HG02870 (cell line): ENCODE measurements around the gene GPANK1.

ENCODE experiments used
- ATAC-seq: cut with Tn5 transposase; IDR thresholded peaks from one replicate; pipeline ENCODE4 v1.9.1; 2021; ENCODE audit warnings: mild to moderate bottlenecking, moderate library complexity; ENCODE audit not compliant: unreplicated experiment

GPANK1 gene

DNA sequence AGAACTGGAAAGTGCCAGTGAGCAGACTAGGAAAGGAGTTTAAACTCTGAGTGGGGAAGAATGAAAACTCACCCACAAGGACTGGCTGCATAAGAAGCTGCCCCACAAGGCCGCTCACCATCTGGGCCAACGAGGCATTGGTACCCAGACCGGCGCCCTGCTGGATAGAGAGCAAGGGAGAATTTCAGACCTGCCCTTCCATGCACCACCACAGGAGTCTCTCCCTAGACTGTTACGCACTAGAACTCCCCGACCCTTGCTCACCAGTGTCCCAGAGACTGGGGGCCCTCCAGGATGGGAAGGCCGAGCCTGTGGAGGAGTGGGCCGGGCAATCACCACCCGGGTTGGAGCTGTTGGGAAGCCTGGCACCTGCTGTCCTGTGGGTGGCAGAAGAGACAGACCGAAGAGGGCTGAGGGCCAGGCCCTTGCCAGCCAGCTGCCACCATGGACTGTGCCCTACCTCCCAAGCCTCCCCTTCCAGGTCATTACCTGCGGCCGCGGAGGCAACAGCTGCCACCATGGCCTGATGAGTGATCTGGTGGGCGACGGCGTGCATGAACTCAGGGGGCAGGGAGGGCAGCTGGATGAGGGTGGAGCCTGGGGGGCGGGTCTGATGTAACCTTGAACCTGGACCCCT is 20.9 kb downstream of the GPANK1 start:
- no peak for ATAC-seq

DNA sequence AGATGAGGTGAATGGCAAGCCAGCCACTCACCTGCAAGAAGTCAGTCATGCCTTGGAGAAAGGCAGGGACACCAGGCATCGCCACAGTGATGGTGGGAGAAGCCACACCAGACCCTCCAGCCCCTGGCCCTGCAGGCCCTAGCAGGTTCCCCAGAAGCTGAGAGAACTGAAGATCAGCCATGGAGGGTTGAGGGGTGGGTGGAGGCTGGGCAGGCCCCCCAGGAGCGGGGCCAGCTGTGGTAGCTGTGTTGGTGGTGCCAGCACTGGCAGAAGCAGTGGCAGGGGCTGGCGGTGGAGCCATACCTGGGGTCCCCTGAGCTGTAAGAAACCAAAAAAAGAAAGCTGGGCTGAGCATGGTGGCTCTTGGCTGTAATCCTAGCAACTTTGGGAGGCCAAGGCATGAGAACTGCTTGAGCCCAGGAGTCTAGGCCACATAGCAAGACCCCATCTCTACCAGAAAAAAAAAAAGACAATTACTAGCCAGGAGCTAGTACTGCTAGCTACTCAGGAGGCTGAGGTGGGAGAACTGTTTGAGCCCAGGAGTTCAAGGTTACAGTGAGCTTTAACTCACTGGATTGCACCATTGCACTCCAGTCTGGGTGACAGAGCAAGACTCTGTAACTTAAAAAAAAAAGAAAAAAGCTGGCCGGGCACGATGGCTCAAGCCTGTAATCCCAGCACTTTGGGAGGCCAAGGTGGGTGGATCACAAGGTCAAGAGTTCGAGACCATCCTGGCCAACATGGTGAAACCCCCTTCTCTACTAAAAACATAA is 21.8 kb downstream of the GPANK1 start:
- no peak for ATAC-seq

DNA sequence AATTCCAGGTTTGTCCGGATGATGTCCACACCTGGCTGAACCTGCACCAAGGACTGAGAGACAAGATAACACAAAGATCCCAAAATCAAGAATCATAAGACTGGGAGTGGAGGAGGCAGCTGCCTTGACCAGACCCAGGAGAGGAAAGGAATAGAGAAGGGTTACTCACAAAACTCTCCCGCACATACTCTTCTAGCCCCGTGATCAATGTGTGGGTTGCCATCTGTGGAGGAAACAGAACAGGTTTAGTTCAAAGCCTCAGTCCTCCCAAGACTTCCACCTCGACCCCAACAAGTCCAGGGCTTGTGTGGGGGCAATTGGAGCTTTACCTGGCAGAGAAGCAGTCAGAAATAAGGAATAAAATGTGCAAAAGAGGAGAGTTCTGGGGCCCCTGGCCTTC is 23.4 kb downstream of the GPANK1 start:
- no peak for ATAC-seq

- no peak for ATAC-seq
Observed at GRCh38 chr6:31640612-31641011, 24.2 kb downstream of the GPANK1 start.

DNA sequence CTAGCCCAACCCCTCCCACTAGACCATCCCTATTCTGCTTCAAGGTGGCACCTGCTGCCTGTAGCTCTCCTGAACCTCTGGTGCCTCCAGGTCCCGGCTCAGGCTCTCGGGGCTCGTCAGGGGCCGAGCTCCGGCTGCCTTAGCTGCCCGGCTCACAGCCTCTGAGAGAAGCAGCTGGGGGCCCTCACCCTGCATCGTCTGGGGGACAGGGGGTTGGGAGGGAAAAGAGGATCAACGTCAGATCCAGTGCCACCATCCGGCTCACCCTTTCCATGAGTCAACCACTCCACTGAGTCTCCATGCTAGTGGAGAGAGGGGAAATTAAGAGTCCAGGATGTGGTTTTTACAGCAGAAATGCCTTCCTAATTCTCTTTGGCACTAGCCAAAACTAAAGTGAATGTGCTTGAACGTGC is 25.3 kb downstream of the GPANK1 start:
- no peak for ATAC-seq

DNA sequence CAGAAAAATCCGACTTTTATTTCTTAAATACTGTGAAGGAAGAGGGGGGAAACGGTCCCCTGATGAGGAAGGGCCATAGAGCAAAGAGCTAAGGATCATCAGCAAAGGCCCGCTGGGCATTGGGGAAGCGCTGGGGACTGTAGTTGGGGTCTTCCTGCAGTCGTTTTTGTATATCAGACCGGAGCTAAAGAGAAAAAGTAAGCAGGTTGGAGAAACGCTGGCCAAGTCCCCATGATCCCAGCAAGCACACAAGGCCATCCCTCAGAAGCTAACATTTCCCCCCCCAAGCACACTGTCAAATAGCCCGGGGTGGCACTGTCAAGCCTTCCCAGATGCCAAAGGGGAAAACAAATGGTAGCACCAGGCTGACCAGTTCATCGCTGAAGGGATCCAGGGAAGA is 25.8 kb downstream of the GPANK1 start:
- ATAC-seq, result no peak

DNA sequence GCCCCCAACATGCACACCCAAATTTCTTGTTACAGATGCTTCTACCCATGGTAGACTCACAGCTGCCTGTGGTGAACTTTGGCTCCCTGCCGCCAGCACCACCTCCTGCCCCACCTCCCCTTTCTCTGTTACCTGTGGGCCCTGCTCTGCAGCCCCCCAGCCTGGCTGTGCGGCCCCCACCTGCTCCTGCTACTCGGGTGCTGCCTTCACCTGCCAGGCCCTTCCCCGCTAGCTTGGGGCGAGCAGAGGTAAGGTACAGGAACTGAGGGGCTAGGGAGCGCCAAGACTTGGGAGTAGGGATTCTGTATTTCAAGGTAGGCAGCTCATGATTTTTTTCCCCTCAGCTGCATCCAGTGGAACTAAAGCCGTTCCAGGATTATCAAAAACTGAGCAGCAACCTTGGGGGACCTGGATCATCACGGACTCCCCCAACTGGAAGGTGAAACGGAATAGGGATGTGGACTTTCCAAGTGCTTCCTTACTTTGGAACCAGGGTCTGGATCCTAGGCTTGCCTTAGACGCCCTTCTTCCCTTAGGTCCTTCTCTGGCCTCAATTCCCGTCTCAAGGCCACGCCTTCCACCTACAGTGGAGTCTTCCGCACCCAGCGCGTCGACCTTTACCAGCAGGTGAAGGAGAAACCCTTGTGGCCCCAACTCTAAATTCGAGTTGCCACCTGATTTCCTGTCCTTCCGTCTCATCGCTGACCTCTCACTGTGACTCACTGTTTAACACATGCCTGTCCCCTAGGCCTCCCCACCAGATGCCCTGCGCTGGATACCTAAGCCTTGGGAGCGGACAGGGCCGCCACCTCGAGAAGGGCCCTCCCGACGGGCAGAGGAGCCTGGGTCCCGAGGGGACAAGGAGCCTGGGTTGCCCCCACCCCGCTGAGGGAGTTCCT is 27.9 kb downstream of the GPANK1 start:
- no peak for ATAC-seq

DNA sequence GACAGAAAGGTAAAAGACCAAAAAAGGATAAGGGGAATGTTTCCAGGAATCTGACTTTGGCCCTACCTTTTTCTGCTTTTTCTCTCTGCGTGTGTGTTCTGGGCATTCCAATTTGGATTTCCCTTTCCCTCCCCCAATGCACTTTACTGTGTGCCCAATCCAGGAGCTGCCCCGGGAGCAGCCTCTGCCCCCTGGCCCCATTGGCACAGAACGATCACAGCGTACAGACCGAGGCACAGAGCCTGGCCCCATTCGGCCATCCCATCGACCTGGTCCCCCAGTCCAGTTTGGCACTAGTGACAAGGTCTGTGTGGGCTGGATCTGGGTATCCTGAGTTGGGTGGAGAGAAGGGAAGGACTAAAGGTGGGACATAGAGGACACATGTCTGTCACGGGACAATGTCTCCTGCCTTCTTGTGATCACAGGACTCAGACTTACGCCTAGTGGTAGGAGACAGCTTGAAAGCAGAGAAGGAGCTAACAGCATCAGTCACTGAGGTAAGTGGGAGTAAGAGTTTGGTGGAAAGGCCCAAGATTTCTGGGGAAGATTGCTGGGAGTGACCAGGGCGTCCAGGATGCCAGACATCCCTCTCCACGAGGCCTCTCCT is 29.7 kb downstream of the GPANK1 start:
- no peak for ATAC-seq

GRCh38 chr6:31634131-31634530 is 30.7 kb downstream of the GPANK1 start:
- ATAC-seq, result no peak

- ATAC-seq, result no peak
Observed at GRCh38 chr6:31633447-31633846, 31.4 kb downstream of the GPANK1 start.

- no peak for ATAC-seq
Observed at GRCh38 chr6:31632279-31632946, 32.4 kb downstream of the GPANK1 start.

- ATAC-seq, result no peak
Observed at GRCh38 chr6:31631681-31632278, 33.0 kb downstream of the GPANK1 start.

- ATAC-seq, result no peak
Observed at GRCh38 chr6:31631209-31631608, 33.6 kb downstream of the GPANK1 start.

DNA sequence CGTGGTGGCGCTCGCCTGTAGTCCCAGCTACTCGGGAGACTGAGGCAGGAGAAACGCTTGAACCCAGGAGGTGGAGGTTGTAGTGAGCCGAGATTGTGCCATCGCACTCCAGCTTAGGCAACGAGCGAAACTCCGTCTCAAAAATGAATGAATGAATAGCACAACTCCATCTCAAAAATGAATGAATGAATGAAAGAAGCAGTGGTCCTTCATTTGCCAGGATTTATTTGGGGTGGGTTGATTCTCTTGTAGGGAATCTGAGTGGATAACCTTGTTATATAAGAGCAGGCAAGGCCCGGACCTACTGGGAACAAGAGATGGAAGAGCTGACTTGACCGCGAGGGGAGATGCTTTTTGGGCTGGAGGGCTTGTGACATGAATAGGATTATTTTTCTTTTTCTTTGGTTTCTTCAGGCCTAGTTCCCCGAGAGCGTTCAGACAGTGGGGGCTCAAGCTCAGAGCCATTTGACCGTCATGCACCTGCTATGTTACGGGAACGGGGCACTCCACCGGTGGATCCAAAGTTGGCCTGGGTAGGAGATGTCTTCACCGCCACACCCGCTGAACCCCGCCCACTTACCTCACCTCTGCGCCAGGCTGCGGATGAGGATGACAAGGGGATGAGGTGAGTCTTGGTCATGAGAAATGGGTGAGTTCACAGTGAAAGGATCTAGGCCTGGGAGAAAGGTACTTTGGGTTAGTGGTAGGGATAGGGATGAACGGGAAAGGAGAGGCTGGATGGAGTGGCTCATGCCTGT is 34.4 kb downstream of the GPANK1 start:
- ATAC-seq, result no peak

DNA sequence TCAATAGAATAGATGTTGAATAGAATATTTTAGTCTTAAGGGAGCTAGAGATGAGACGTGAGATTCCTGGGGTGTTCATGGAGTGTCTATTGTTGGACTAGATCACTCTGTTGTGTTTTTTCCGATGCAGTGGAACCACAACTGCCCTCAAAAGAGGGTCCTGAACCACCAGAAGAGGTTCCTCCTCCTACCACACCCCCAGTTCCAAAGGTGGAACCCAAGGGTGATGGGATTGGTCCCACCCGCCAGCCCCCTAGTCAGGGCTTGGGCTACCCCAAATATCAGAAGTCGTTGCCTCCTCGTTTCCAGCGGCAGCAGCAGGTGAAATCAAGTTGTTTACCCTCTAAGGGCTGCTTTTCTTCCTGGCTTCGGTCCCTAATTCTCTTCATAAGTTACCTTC is 35.8 kb downstream of the GPANK1 start:
- no peak for ATAC-seq

DNA sequence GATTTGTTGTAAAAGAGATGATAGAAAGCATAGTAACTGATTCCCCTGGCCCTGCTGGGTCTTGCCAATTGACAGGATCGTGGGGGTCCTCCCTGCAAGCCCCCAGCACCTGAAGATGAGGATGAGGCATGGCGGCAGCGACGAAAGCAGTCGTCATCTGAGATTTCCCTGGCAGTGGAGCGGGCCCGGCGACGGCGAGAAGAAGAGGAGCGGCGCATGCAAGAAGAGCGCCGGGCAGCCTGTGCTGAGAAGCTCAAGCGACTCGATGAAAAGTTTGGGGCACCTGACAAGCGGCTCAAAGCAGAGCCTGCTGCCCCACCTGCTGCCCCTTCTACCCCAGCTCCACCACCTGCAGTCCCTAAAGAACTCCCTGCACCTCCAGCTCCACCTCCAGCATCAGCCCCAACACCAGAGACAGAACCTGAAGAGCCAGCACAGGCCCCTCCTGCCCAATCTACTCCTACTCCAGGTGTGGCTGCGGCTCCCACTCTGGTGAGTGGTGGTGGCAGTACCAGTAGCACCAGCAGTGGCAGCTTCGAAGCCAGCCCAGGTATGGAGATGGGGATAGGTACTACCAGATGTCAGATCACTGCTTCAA is 37.0 kb downstream of the GPANK1 start:
- ATAC-seq, result no peak

DNA sequence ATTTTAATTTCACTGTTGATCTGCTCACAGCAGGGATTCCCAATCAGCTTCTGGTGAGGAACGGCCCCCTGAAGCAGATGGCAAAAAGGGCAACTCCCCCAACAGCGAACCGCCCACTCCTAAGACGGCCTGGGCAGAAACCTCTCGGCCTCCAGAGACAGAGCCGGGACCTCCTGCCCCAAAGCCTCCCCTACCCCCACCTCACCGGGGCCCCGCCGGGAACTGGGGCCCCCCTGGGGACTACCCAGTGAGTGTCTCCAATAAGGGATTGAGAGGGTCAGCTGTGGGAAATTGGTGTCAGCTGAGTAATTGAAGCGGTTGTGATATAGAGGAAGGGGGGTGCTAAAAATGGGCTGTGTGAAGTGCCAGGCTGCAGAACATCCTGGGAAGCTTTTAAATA is 37.8 kb downstream of the GPANK1 start:
- no peak for ATAC-seq

- ATAC-seq, result no peak
Observed at GRCh38 chr6:31624070-31624469, 40.7 kb downstream of the GPANK1 start.

GRCh38 chr6:31622684-31623091 is 42.1 kb downstream of the GPANK1 start:
- no peak for ATAC-seq
